CD14-positive monocyte (primary cell): ENCODE data around the gene KDM4F. TPM values are rescaled to one million over a fixed set of nuclear protein-coding genes. Genes with fewer than 3 reads are reported as not detected.
"Not testable (repeated sequence)": the region's sequence is repeated elsewhere in the genome, so short reads cannot be mapped to it uniquely, and the experiment has no call there.

Source experiments
- DNase-seq, 3 donors: peaks; one replicate each; pipeline ENCODE4 v3.0.0-alpha.2; 2011 to 2022
- H2AFZ ChIP-seq: 2 replicates; pipeline ENCODE4 v1.6.0; 2012; ENCODE audit warnings: mild to moderate bottlenecking, low read depth, low read length, inconsistent platforms; ENCODE audit not compliant: insufficient read depth, poor library complexity, severe bottlenecking
- H3K27ac ChIP-seq, 2 donors: 1 replicate in 1 of 2; 2 replicates in 1 of 2; pipeline ENCODE4 v1.5.1; 2012 to 2013; ENCODE audit warnings: low read length in 2 of 2, control low read depth in 1 of 2, inconsistent platforms in 1 of 2, low read depth in 1 of 2, mild to moderate bottlenecking in 1 of 2
- H3K27me3 ChIP-seq, 2 donors: one replicate each; pipeline versions ENCODE4 v1.6.0 to v1.6.1; 2011 to 2013; ENCODE audit warnings: low read length in 2 of 2; ENCODE audit not compliant: control insufficient read depth in 2 of 2, insufficient read depth in 2 of 2
- H3K36me3 ChIP-seq, 2 donors: replicated peaks in 1 of 2; 1 replicate in 1 of 2; 2 replicates in 1 of 2; pipeline versions ENCODE4 v1.5.1 to v1.6.1; 2012 to 2013; ENCODE audit warnings: low read length in 2 of 2, control low read depth in 1 of 2, inconsistent platforms in 1 of 2, mild to moderate bottlenecking in 1 of 2; ENCODE audit not compliant: insufficient read depth in 2 of 2, control insufficient read depth in 1 of 2
- H3K4me1 ChIP-seq, 2 donors: 1 replicate in 1 of 2; 2 replicates in 1 of 2; pipeline versions ENCODE4 v1.5.1 to v1.6.1; 2012 to 2013; ENCODE audit warnings: low read length in 2 of 2, control low read depth in 1 of 2, inconsistent platforms in 1 of 2, mild to moderate bottlenecking in 1 of 2, moderate library complexity in 1 of 2; ENCODE audit not compliant: insufficient read depth in 2 of 2, control insufficient read depth in 1 of 2
- H3K4me2 ChIP-seq: replicated peaks from 2 replicates; pipeline ENCODE3; 2012; ENCODE audit warnings: low read length, moderate library complexity, mild to moderate bottlenecking; ENCODE audit not compliant: poor library complexity, severe bottlenecking; ENCODE audit errors: extremely low read depth
- H3K4me3 ChIP-seq, 3 experiments: fragments of 200-600 bp in 1 of 3; sonication (generic) in 1 of 3; replicated peaks in 1 of 3; 1 replicate in 2 of 3; 2 replicates in 1 of 3; pipeline ENCODE4 v1.5.1; 2011 to 2013; ENCODE audit warnings: low read length in 3 of 3, mild to moderate bottlenecking in 3 of 3, control low read depth in 2 of 3, low read depth in 2 of 3, inconsistent platforms in 1 of 3, moderate library complexity in 1 of 3
- H3K79me2 ChIP-seq: 2 replicates; pipeline ENCODE4 v1.6.0; 2012; ENCODE audit warnings: mild to moderate bottlenecking, control low read depth, inconsistent platforms, low read length, moderate library complexity; ENCODE audit not compliant: insufficient read depth
- H3K9ac ChIP-seq: 2 replicates; pipeline ENCODE4 v1.6.0; 2017; ENCODE audit warnings: low read length, mild to moderate bottlenecking; ENCODE audit not compliant: insufficient read depth, poor library complexity, severe bottlenecking
- H3K9me3 ChIP-seq, 2 donors: replicated peaks in 1 of 2; 1 replicate in 1 of 2; 2 replicates in 1 of 2; pipeline versions ENCODE4 v1.5.1 to v1.6.1; 2012 to 2013; ENCODE audit warnings: low read length in 2 of 2, control low read depth in 1 of 2; ENCODE audit not compliant: control insufficient read depth in 1 of 2, insufficient read depth in 1 of 2
- H4K20me1 ChIP-seq: 2 replicates; pipeline ENCODE4 v1.6.0; 2012; ENCODE audit warnings: mild to moderate bottlenecking, low read length, control low read depth, moderate library complexity; ENCODE audit not compliant: insufficient read depth
- H3K27ac Mint-ChIP-seq, 7 donors: one replicate each; pipeline ENCODE4 v1.8.0; 2020; ENCODE audit warnings: mild to moderate bottlenecking in 7 of 7, mixed read lengths in 7 of 7, moderate library complexity in 6 of 7, inconsistent platforms in 2 of 7
- H3K27me3 Mint-ChIP-seq, 3 donors: one replicate each; pipeline ENCODE4 v1.8.0; 2021 to 2022; ENCODE audit warnings: low read depth in 3 of 3, mild to moderate bottlenecking in 3 of 3, mixed read lengths in 3 of 3, moderate library complexity in 3 of 3, inconsistent platforms in 1 of 3
- H3K36me3 Mint-ChIP-seq, 2 donors: one replicate each; pipeline ENCODE4 v1.8.0; 2020; ENCODE audit warnings: mixed read lengths in 2 of 2, inconsistent platforms in 1 of 2, mild to moderate bottlenecking in 1 of 2
- H3K4me1 Mint-ChIP-seq: one replicate; pipeline ENCODE4 v1.8.0; 2020; ENCODE audit warnings: mild to moderate bottlenecking, mixed read lengths
- H3K4me3 Mint-ChIP-seq, 2 donors: one replicate each; pipeline ENCODE4 v1.8.0; 2020; ENCODE audit warnings: mild to moderate bottlenecking in 2 of 2, mixed read lengths in 2 of 2, moderate library complexity in 1 of 2
- H3K9me3 Mint-ChIP-seq, 7 donors: one replicate each; pipeline ENCODE4 v1.8.0; 2020 to 2022; ENCODE audit warnings: mixed read lengths in 7 of 7, mild to moderate bottlenecking in 6 of 7, moderate library complexity in 6 of 7, inconsistent platforms in 2 of 7
- WGBS: methylation state at CpG from one replicate; pipeline ENCODE4 v1.1.5; 2013; ENCODE audit warnings: missing lambda C conversion rate; ENCODE audit not compliant: insufficient coverage; 5-methylcytosine and 5-hydroxymethylcytosine counted together
- intact Hi-C, 2 donors: fragments of 100-400 bp; cut with micrococcal nuclease; formaldehyde crosslinking; loops; one replicate each; pipeline versions ENCODE4 v1.15.0 to v1.15.1; 2023
- polyA plus RNA-seq, 3 donors: library from polyadenylated mRNA; depleted of rRNA in 1 of 3; unstranded in 2 of 3; stranded (reverse) in 1 of 3; fragments of 300-500 nt in 2 of 3; fragments of >200 nt in 1 of 3; fragmentation: Illumina TruSeq in 2 of 3; gene quantifications; 1 replicate in 2 of 3; 2 replicates in 1 of 3; pipeline ENCODE4 v1.2.3, GENCODE V29; 2012 to 2021
- TF ChIP-seq, protein P1 (sequence below): fragments of 200-600 bp; IDR thresholded peaks from one replicate; pipeline ENCODE4 v1.8.0; 2022; ENCODE audit warnings: antibody characterized with exemption, mild to moderate bottlenecking

Gene KDM4F
- polyA plus RNA-seq, 3 donors, result not detected

DNA sequence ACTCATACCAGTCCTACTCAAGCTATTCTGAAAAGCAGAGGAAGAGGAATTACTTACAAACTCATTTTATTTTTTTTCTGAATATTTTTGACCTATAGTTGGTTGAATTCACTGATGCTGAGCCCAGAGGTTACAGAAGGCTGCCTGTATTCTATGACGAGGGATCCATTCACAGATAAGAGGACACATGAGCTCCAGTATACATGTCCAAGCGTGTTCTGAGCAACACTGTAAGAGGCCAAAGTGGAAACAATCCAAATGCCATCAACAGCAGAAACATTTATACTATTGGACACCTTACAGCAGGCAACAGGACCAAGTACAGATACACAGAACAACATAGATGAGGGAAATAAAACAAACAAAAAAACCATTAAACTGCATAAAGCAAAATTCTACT is 13.9 kb upstream of the KDM4F start:
- peaks cover 0 to 7% of the 10 kb centered on the region in 2 donors for H3K9me3 ChIP-seq
- H3K9me3 Mint-ChIP-seq, result peaks cover 4 to 11% (median 10%) of the 10 kb centered on the region in 7 donors
- H3K36me3 Mint-ChIP-seq, result no peaks in the 10 kb centered on the region
- H3K4me1 ChIP-seq, result no peaks in the 10 kb centered on the region
- H3K27ac Mint-ChIP-seq, result no peak overlapping the region
- intact Hi-C loops, result no loop called here
- H4K20me1 ChIP-seq, result no peaks in the 10 kb centered on the region
- no peak overlapping the region for H3K4me3 Mint-ChIP-seq
- H3K27ac ChIP-seq, result no peak overlapping the region
- H3K4me1 Mint-ChIP-seq, result no peaks in the 10 kb centered on the region
- peaks cover 16 to 41% (median 20%) of the 10 kb centered on the region in 3 donors for H3K27me3 Mint-ChIP-seq
- H3K79me2 ChIP-seq, result no peaks in the 10 kb centered on the region
- TF ChIP-seq, protein P1, sequence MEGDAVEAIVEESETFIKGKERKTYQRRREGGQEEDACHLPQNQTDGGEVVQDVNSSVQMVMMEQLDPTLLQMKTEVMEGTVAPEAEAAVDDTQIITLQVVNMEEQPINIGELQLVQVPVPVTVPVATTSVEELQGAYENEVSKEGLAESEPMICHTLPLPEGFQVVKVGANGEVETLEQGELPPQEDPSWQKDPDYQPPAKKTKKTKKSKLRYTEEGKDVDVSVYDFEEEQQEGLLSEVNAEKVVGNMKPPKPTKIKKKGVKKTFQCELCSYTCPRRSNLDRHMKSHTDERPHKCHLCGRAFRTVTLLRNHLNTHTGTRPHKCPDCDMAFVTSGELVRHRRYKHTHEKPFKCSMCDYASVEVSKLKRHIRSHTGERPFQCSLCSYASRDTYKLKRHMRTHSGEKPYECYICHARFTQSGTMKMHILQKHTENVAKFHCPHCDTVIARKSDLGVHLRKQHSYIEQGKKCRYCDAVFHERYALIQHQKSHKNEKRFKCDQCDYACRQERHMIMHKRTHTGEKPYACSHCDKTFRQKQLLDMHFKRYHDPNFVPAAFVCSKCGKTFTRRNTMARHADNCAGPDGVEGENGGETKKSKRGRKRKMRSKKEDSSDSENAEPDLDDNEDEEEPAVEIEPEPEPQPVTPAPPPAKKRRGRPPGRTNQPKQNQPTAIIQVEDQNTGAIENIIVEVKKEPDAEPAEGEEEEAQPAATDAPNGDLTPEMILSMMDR, result no peak
- peaks cover 14 to 17% of the 10 kb centered on the region in 2 donors for H3K27me3 ChIP-seq
- no peak overlapping the region for H3K9ac ChIP-seq
- no peak overlapping the region for H3K4me2 ChIP-seq
- DNase-seq, result no peak
- WGBS, result 92% methylated on average over 1 of the region's 2 CpGs
- no peaks in the 10 kb centered on the region for H3K36me3 ChIP-seq
- H3K4me3 ChIP-seq, result no peak overlapping the region
- no peak overlapping the region for H2AFZ ChIP-seq

DNA sequence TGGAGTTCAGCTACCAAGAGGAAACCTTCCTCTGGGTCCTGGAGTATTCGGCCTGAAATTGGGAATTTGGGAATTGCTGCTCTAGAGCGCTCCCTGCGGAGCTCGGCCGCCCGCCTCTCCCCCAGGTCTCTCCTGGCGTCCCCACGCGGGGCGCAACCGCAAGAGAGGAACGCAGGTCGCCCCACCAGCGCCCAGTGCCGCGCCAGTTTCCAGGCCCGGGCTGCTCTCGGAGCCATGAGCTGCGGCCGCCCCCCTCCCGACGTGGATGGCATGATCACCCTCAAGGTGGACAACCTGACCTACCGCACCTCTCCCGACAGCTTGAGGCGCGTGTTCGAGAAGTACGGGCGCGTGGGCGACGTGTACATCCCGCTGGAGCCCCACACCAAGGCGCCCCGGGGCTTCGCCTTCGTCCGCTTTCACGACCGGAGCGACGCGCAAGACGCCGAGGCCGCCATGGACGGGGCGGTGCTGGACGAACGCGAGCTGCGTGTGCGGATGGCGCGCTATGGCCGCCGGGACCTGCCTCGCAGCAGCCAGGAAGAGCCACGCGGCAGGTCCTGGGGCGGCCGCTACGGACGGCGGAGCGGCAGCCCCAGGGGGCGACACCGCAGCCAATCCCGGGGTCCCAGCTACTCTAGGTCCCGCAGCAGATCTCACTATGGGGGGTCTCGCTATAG is 11.7 kb upstream of the KDM4F start:
- H3K4me3 ChIP-seq, result peak overlapping the region in 2 of 3 experiments; percentile 9 to 39
- H3K27me3 Mint-ChIP-seq, result peaks cover 16 to 40% (median 20%) of the 10 kb centered on the region in 3 donors
- not testable (repeated sequence) for DNase-seq

More for the DNA sequence above, 11.7 kb upstream of the KDM4F start:
- H3K9ac ChIP-seq, H3K27ac ChIP-seq, H4K20me1 ChIP-seq, intact Hi-C loops, H3K4me2 ChIP-seq, H3K36me3 Mint-ChIP-seq, H3K36me3 ChIP-seq, H3K79me2 ChIP-seq, H3K9me3 ChIP-seq, H3K4me1 ChIP-seq, H3K27ac Mint-ChIP-seq, H3K4me1 Mint-ChIP-seq: not testable (repeated sequence)
- H3K4me3 Mint-ChIP-seq, result peak overlapping the region; percentile 43 to 49
- peaks cover 4 to 14% (median 9%) of the 10 kb centered on the region in 7 donors for H3K9me3 Mint-ChIP-seq
- Histone ChIP-seq H2AFZ (peak overlapping the region; percentile 56), H3K27me3 (peaks cover 14 to 17% of the 10 kb centered on the region in 2 donors)
- 26% methylated on average over 69 of the region's 71 CpGs for WGBS
